Thymus (tissue), 11 donors: ENCODE data around the gene SLC46A1. TPM values are rescaled to one million over a fixed set of nuclear protein-coding genes. Genes with fewer than 3 reads are reported as not detected.

ENCODE experiments used
- DNase-seq, 9 donors: peaks; one replicate each; pipeline ENCODE4 v3.0.0-alpha.2; 2013; ENCODE audit warnings: low spot score in 9 of 9, low read depth in 6 of 9, missing footprints in 1 of 9
- H3K27ac ChIP-seq, 2 donors: one replicate each; pipeline ENCODE4 v1.5.1; 2013; ENCODE audit warnings: control low read depth in 1 of 2, low read depth in 1 of 2, low read length in 1 of 2, mild to moderate bottlenecking in 1 of 2, moderate library complexity in 1 of 2
- H3K27me3 ChIP-seq, 2 donors: one replicate each; pipeline ENCODE4 v1.5.1; 2013; ENCODE audit warnings: low read length in 1 of 2; ENCODE audit not compliant: control insufficient read depth in 2 of 2, insufficient read depth in 1 of 2
- H3K36me3 ChIP-seq, 2 donors: one replicate each; pipeline ENCODE4 v1.5.1; 2013; ENCODE audit warnings: low read length in 1 of 2, mild to moderate bottlenecking in 1 of 2, moderate library complexity in 1 of 2; ENCODE audit not compliant: control insufficient read depth in 2 of 2, insufficient read depth in 2 of 2
- H3K4me1 ChIP-seq, 2 donors: one replicate each; pipeline ENCODE4 v1.5.1; 2013; ENCODE audit warnings: low read length in 2 of 2; ENCODE audit not compliant: control insufficient read depth in 2 of 2, insufficient read depth in 2 of 2
- H3K4me3 ChIP-seq, 2 donors: one replicate each; pipeline ENCODE4 v1.5.1; 2013; ENCODE audit warnings: low read length in 2 of 2, control low read depth in 1 of 2, mild to moderate bottlenecking in 1 of 2
- H3K9me3 ChIP-seq, 2 donors: one replicate each; pipeline ENCODE4 v1.5.1; 2013; ENCODE audit warnings: low read length in 1 of 2, mild to moderate bottlenecking in 1 of 2; ENCODE audit not compliant: control insufficient read depth in 2 of 2, insufficient read depth in 1 of 2
- WGBS: extraction: QIAGEN DNeasy Blood & Tissue Kit; methylation state at CpG from one replicate; pipeline ENCODE4 v1.1.7; 2013; 5-methylcytosine and 5-hydroxymethylcytosine counted together
- polyA plus RNA-seq: library from polyadenylated mRNA; stranded (reverse); fragments of 200-250 nt; gene quantifications from one replicate; pipeline ENCODE4 v1.2.3, GENCODE V29; 2013
- total RNA-seq: library from RNA; stranded (reverse); fragments of 120-200 nt; gene quantifications from one replicate; pipeline ENCODE4 v1.2.4, GENCODE V29; 2013
- donor health status: healthy.

SLC46A1 gene
- total and polyA plus RNA-seq, 2 donors, result 10.5 to 13.1 TPM

- Histone ChIP-seq H3K36me3 (no peaks in the 10 kb centered on the region), H3K27me3 (no peaks in the 10 kb centered on the region), H3K9me3 (no peaks in the 10 kb centered on the region), H3K4me3 (no peak overlapping the region), H3K27ac (no peak overlapping the region), H3K4me1 (no peaks in the 10 kb centered on the region)
- 97% methylated on average over 5 of the region's 5 CpGs for WGBS
- DNase-seq, result no peak
Measured at GRCh38 chr17:28427371-28427770, 21.4 kb upstream of the SLC46A1 start.

- Histone ChIP-seq H3K4me1 (no peaks in the 10 kb centered on the region), H3K27me3 (no peaks in the 10 kb centered on the region), H3K36me3 (no peaks in the 10 kb centered on the region), H3K4me3 (no peak overlapping the region), H3K9me3 (no peaks in the 10 kb centered on the region), H3K27ac (no peak overlapping the region)
- DNase-seq, result no peak
- 97% methylated on average over 9 of the region's 9 CpGs for WGBS
Measured at GRCh38 chr17:28426081-28426519, 20.1 kb upstream of the SLC46A1 start.

GRCh38 chr17:28425206-28425605 is 19.2 kb upstream of the SLC46A1 start:
- 93% methylated on average over 13 of the region's 13 CpGs for WGBS
- no peaks in the 10 kb centered on the region for H3K9me3 ChIP-seq
- H3K27ac ChIP-seq, result no peak overlapping the region
- no peaks in the 10 kb centered on the region for H3K36me3 ChIP-seq
- no peaks in the 10 kb centered on the region for H3K4me1 ChIP-seq
- H3K4me3 ChIP-seq, result no peak overlapping the region
- H3K27me3 ChIP-seq, result no peaks in the 10 kb centered on the region
- no peak for DNase-seq

GRCh38 chr17:28421787-28422305 is 15.8 kb upstream of the SLC46A1 start:
- Histone ChIP-seq H3K27ac (no peak overlapping the region), H3K27me3 (no peaks in the 10 kb centered on the region), H3K4me1 (no peaks in the 10 kb centered on the region), H3K4me3 (no peak overlapping the region), H3K9me3 (no peaks in the 10 kb centered on the region), H3K36me3 (no peaks in the 10 kb centered on the region)
- no peak for DNase-seq
- 93% methylated on average over 7 of the region's 7 CpGs for WGBS

- H3K4me1 ChIP-seq, result peaks cover 0 to 6% of the 10 kb centered on the region in 2 donors
- 20% methylated on average over 13 of the region's 13 CpGs for WGBS
- no peaks in the 10 kb centered on the region for H3K36me3 ChIP-seq
- peaks cover 0 to 4% of the 10 kb centered on the region in 2 donors for H3K27me3 ChIP-seq
- peak overlapping the region in 1 of 2 donors; percentile 37 for H3K27ac ChIP-seq
- peak in 6 of 9 donors; percentile 12 to 51 (median 14) for DNase-seq
- no peaks in the 10 kb centered on the region for H3K9me3 ChIP-seq
- H3K4me3 ChIP-seq, result no peak overlapping the region
Measured at GRCh38 chr17:28416703-28417311, 10.8 kb upstream of the SLC46A1 start.

GRCh38 chr17:28415886-28416285 is 9.9 kb upstream of the SLC46A1 start:
- Histone ChIP-seq H3K27me3 (peaks cover 0 to 4% of the 10 kb centered on the region in 2 donors), H3K4me1 (peaks cover 0 to 6% of the 10 kb centered on the region in 2 donors), H3K4me3 (no peak overlapping the region), H3K36me3 (no peaks in the 10 kb centered on the region), H3K27ac (peak overlapping the region in 1 of 2 donors; percentile 37), H3K9me3 (no peaks in the 10 kb centered on the region)
- WGBS, result 91% methylated on average over 3 of the region's 3 CpGs
- DNase-seq, result peak in 1 of 9 donors; percentile 10

GRCh38 chr17:28413804-28414203 is 7.8 kb upstream of the SLC46A1 start:
- H3K36me3 ChIP-seq, result no peaks in the 10 kb centered on the region
- H3K27ac ChIP-seq, result no peak overlapping the region
- peaks cover 0 to 6% of the 10 kb centered on the region in 2 donors for H3K4me1 ChIP-seq
- peaks cover 0 to 4% of the 10 kb centered on the region in 2 donors for H3K27me3 ChIP-seq
- H3K9me3 ChIP-seq, result no peaks in the 10 kb centered on the region
- DNase-seq, result no peak
- 85% methylated on average over 7 of the region's 7 CpGs for WGBS
- no peak overlapping the region for H3K4me3 ChIP-seq

GRCh38 chr17:28412099-28412498 is 6.1 kb upstream of the SLC46A1 start:
- DNase-seq, result no peak
- H3K4me1 ChIP-seq, result peaks cover 0 to 8% of the 10 kb centered on the region in 2 donors
- no peaks in the 10 kb centered on the region for H3K9me3 ChIP-seq
- H3K4me3 ChIP-seq, result no peak overlapping the region
- H3K27ac ChIP-seq, result no peak overlapping the region
- H3K36me3 ChIP-seq, result no peaks in the 10 kb centered on the region
- WGBS, result 96% methylated on average over 3 of the region's 3 CpGs
- peaks cover 0 to 20% of the 10 kb centered on the region in 2 donors for H3K27me3 ChIP-seq

GRCh38 chr17:28407974-28408306 is 1.9 kb upstream of the SLC46A1 start:
- 91% methylated on average over 1 of the region's 1 CpG for WGBS
- no peak for DNase-seq

More at GRCh38 chr17:28407974-28408306, 1.9 kb upstream of the SLC46A1 start:
- Histone ChIP-seq H3K36me3 (no peaks in the 10 kb centered on the region), H3K27ac (no peak overlapping the region), H3K4me1 (peaks cover 0 to 3% of the 10 kb centered on the region in 2 donors), H3K9me3 (no peaks in the 10 kb centered on the region), H3K4me3 (no peak overlapping the region), H3K27me3 (peaks cover 8 to 50% of the 10 kb centered on the region in 2 donors)
